Skeletal muscle satellite cell (primary cell): ENCODE measurements around the gene SLC38A9.
A peak's percentile ranks its signal among the peaks of the same experiment; 100 is the strongest.

Experiments used
- H3K27me3 ChIP-seq: 2 replicates; pipeline ENCODE4 v1.7.0; 2013; ENCODE audit warnings: low read length; ENCODE audit not compliant: control insufficient read depth, insufficient read depth
- H3K36me3 ChIP-seq: 2 replicates; pipeline ENCODE4 v1.7.0; 2013; ENCODE audit warnings: mild to moderate bottlenecking, control low read depth, low read length; ENCODE audit not compliant: insufficient read depth
- H3K4me1 ChIP-seq: 2 replicates; pipeline ENCODE4 v1.7.0; 2013; ENCODE audit warnings: low read length; ENCODE audit not compliant: control insufficient read depth, insufficient read depth
- H3K4me2 ChIP-seq: 2 replicates; pipeline ENCODE4 v1.7.0; 2013; ENCODE audit warnings: mild to moderate bottlenecking, low read length
- H3K4me3 ChIP-seq: 2 replicates; pipeline ENCODE4 v1.7.0; 2013; ENCODE audit warnings: low read length
- H3K9ac ChIP-seq: 2 replicates; pipeline ENCODE4 v1.7.0; 2013; ENCODE audit warnings: mild to moderate bottlenecking, low read depth, low read length, moderate library complexity
- H3K9me3 ChIP-seq: replicated peaks from 2 replicates; pipeline ENCODE4 v1.7.0; 2013; ENCODE audit warnings: mild to moderate bottlenecking, control low read depth, low read length

SLC38A9 gene

GRCh38 chr5:55645304-55645703 is 66.8 kb downstream of the SLC38A9 start:
- no peaks in the 10 kb centered on the region for H3K27me3 ChIP-seq
- no peaks in the 10 kb centered on the region for H3K36me3 ChIP-seq
- no peak overlapping the region for H3K4me3 ChIP-seq
- H3K9ac ChIP-seq, result no peak overlapping the region
- peaks cover 8% of the 10 kb centered on the region for H3K4me1 ChIP-seq
- no peak overlapping the region for H3K4me2 ChIP-seq
- no peaks in the 10 kb centered on the region for H3K9me3 ChIP-seq

DNA sequence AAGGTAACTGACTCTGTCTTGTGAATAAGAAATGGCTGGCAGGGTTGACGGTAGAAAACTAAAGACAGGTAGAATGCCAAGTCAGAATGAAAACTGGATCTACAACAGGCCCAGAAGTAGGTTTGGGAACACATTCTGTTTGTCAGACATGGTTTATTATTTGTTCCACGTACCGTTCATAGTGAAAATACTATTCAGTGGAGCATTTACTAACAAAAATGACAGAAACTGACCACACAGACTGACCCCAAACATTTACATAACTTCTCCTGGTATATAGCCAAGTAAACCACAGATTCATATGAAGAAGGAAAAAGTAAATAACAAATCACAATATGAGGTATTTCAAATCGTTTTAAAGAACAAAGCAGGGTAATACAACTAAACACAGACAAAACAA is 73.7 kb downstream of the SLC38A9 start:
- H3K4me3 ChIP-seq, result no peak overlapping the region
- H3K4me1 ChIP-seq, result peaks cover 43% of the 10 kb centered on the region
- H3K9me3 ChIP-seq, result no peaks in the 10 kb centered on the region
- no peaks in the 10 kb centered on the region for H3K27me3 ChIP-seq
- no peaks in the 10 kb centered on the region for H3K36me3 ChIP-seq
- H3K9ac ChIP-seq, result no peak overlapping the region
- peak overlapping the region; percentile 7 for H3K4me2 ChIP-seq

GRCh38 chr5:55638051-55638450 is 74.1 kb downstream of the SLC38A9 start:
- Histone ChIP-seq H3K9ac (no peak overlapping the region), H3K4me2 (no peak overlapping the region), H3K36me3 (no peaks in the 10 kb centered on the region), H3K27me3 (no peaks in the 10 kb centered on the region), H3K9me3 (no peaks in the 10 kb centered on the region), H3K4me3 (no peak overlapping the region), H3K4me1 (peaks cover 46% of the 10 kb centered on the region)

DNA sequence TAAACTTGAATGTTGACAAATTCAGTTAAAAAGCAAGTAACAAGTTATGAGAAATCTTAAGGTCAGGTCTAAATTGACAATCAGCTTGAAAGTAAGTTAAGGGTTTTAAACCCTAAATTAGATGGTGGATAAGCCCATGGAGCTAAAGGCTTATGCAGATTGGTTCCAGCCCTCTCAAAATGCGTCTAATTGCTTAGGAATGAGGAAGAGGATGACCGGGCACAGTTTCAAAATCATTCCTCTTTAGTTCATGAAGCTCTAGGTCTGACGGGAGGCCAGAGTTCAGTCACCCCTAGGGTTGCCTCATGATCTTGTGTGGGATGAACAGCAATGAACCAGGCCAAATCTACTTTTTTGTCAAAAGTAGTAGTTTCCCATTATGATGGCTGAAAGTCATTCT is 75.4 kb downstream of the SLC38A9 start:
- peaks cover 48% of the 10 kb centered on the region for H3K4me1 ChIP-seq
- H3K4me3 ChIP-seq, result no peak overlapping the region
- no peak overlapping the region for H3K9ac ChIP-seq
- no peaks in the 10 kb centered on the region for H3K9me3 ChIP-seq
- H3K27me3 ChIP-seq, result no peaks in the 10 kb centered on the region
- H3K36me3 ChIP-seq, result no peaks in the 10 kb centered on the region
- no peak overlapping the region for H3K4me2 ChIP-seq

DNA sequence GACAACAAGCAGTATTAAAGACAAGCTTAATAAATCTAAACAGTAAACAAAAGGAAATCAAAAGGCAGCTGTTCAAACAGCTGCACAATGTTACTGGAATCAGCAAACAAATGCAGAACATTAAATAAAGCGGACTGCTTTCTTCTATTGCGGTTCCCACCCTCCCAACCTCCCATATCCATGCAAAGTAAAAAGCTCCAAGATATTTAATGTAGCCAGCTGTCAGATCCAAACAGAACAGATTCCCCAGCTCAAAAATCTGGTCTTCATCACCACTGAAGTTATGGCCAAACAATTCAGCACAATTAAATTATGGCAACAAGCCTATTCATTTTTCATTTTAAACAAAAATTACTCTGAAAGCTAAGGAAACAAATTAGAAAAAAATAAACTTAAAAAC is 75.9 kb downstream of the SLC38A9 start:
- no peaks in the 10 kb centered on the region for H3K36me3 ChIP-seq
- H3K27me3 ChIP-seq, result no peaks in the 10 kb centered on the region
- peaks cover 48% of the 10 kb centered on the region for H3K4me1 ChIP-seq
- H3K9me3 ChIP-seq, result no peaks in the 10 kb centered on the region
- H3K4me2 ChIP-seq, result no peak overlapping the region
- H3K4me3 ChIP-seq, result no peak overlapping the region
- H3K9ac ChIP-seq, result no peak overlapping the region

- no peak overlapping the region for H3K4me3 ChIP-seq
- H3K9me3 ChIP-seq, result no peaks in the 10 kb centered on the region
- peak overlapping the region; percentile 71 for H3K4me2 ChIP-seq
- no peaks in the 10 kb centered on the region for H3K27me3 ChIP-seq
- H3K36me3 ChIP-seq, result no peaks in the 10 kb centered on the region
- H3K4me1 ChIP-seq, result peaks cover 48% of the 10 kb centered on the region
- H3K9ac ChIP-seq, result no peak overlapping the region
Observed at GRCh38 chr5:55634866-55635265, 77.3 kb downstream of the SLC38A9 start.

DNA sequence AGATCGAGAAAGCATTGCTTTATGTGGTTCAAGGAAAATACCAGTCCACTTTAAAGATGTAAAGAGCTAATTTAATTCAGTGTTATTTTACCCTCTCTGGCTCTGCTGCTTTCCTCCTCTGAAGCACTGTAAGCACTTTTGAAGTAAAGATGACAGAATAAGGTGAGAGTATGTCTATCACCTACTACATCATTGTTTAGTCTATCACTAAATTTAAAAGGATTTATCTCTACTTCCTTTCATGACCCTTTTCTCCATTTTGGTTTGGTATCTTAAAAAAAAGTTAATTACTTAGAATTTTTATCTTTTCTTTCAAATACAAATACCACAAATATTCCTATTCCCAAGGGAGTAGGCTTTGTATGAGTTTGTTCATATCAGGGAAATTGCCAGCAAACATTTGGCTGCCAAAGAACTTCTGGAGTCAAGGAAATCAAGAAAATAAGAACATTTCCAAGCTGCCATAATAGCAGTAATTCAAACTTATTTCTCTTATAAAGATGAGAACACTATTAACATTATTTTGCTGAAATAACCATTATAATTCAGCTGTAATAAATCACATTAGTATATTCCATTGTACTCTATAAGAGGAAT is 77.8 kb downstream of the SLC38A9 start:
- Histone ChIP-seq H3K27me3 (no peaks in the 10 kb centered on the region), H3K9ac (peak overlapping the region; percentile 22), H3K9me3 (no peaks in the 10 kb centered on the region), H3K4me3 (peak overlapping the region; percentile 22), H3K36me3 (no peaks in the 10 kb centered on the region), H3K4me1 (peaks cover 48% of the 10 kb centered on the region), H3K4me2 (peak overlapping the region; percentile 71)

GRCh38 chr5:55633574-55634208 is 78.4 kb downstream of the SLC38A9 start:
- peak overlapping the region; percentile 71 for H3K4me2 ChIP-seq
- no peaks in the 10 kb centered on the region for H3K36me3 ChIP-seq
- H3K4me3 ChIP-seq, result peak overlapping the region; percentile 22
- H3K4me1 ChIP-seq, result peaks cover 46% of the 10 kb centered on the region
- no peaks in the 10 kb centered on the region for H3K27me3 ChIP-seq
- H3K9me3 ChIP-seq, result no peaks in the 10 kb centered on the region
- H3K9ac ChIP-seq, result peak overlapping the region; percentile 22

- H3K4me2 ChIP-seq, result no peak overlapping the region
- H3K9me3 ChIP-seq, result no peaks in the 10 kb centered on the region
- no peaks in the 10 kb centered on the region for H3K36me3 ChIP-seq
- no peak overlapping the region for H3K9ac ChIP-seq
- H3K27me3 ChIP-seq, result no peaks in the 10 kb centered on the region
- H3K4me1 ChIP-seq, result peaks cover 18% of the 10 kb centered on the region
- no peak overlapping the region for H3K4me3 ChIP-seq
Observed at GRCh38 chr5:55629815-55630214, 82.3 kb downstream of the SLC38A9 start.

- Histone ChIP-seq H3K9me3 (no peaks in the 10 kb centered on the region), H3K4me3 (no peak overlapping the region), H3K27me3 (no peaks in the 10 kb centered on the region), H3K9ac (no peak overlapping the region), H3K36me3 (no peaks in the 10 kb centered on the region), H3K4me1 (no peaks in the 10 kb centered on the region), H3K4me2 (no peak overlapping the region)
Observed at GRCh38 chr5:55626790-55627189, 85.3 kb downstream of the SLC38A9 start.

DNA sequence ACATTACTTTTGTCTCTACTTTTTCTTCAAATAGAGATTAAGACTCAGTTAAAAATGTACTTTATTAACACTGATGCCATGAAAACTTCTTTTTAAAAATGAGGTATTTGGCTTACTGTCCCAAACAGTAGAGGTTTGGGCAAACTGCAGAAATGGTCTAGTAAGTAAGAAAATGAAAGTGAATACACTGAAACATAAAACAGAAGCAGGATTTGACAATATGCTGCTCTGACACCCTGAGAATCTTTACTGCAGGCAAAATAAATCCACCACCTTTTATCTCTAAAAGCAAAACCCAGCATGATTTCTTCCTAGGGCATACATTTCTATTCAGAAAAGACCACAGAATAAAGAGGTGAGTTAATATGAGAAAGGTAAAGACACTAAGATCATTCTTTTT is 86.2 kb downstream of the SLC38A9 start:
- Histone ChIP-seq H3K36me3 (no peaks in the 10 kb centered on the region), H3K4me3 (no peak overlapping the region), H3K4me1 (no peaks in the 10 kb centered on the region), H3K4me2 (no peak overlapping the region), H3K9me3 (no peaks in the 10 kb centered on the region), H3K27me3 (no peaks in the 10 kb centered on the region), H3K9ac (no peak overlapping the region)

- Histone ChIP-seq H3K27me3 (no peaks in the 10 kb centered on the region), H3K4me3 (no peak overlapping the region), H3K4me1 (no peaks in the 10 kb centered on the region), H3K4me2 (no peak overlapping the region), H3K9me3 (no peaks in the 10 kb centered on the region), H3K9ac (no peak overlapping the region), H3K36me3 (no peaks in the 10 kb centered on the region)
Observed at GRCh38 chr5:55625589-55625909, 86.6 kb downstream of the SLC38A9 start.
